OCI-LY3 (cell line): ENCODE measurements around the gene MYL9.

Experiments used
- H2AFZ ChIP-seq: fragments of 200-600, 300-600 bp; shearing (Covaris generic); 2 replicates; pipeline ENCODE4 v1.6.0; 2014; ENCODE audit warnings: antibody characterized with exemption, low read depth, low read length
- H3K27ac ChIP-seq: fragments of 200-600, 300-600 bp; sonication (generic); 2 replicates; pipeline ENCODE4 v1.5.1; 2014; ENCODE audit warnings: mild to moderate bottlenecking, low read length, moderate library complexity, mixed read lengths
- H3K27me3 ChIP-seq: fragments of 200-600, 300-600 bp; sonication (generic); 2 replicates; pipeline ENCODE4 v1.6.1; 2014; ENCODE audit warnings: low read depth, low read length, mixed read lengths
- H3K36me3 ChIP-seq: fragments of 200-600, 300-600 bp; sonication (generic); replicated peaks from 2 replicates; pipeline ENCODE3; 2014; ENCODE audit warnings: low read depth, low read length, mixed read lengths
- H3K4me1 ChIP-seq: fragments of 300-600, 200-600 bp; sonication (generic); 2 replicates; pipeline ENCODE4 v1.6.1; 2014; ENCODE audit warnings: low read length, mixed read lengths
- H3K4me2 ChIP-seq: fragments of 200-600, 300-600 bp; sonication (generic); 2 replicates; pipeline ENCODE4 v1.6.1; 2014; ENCODE audit warnings: low read length, mixed read lengths
- H3K4me3 ChIP-seq: fragments of 300-600, 200-600 bp; sonication (generic); 2 replicates; pipeline ENCODE4 v1.5.1; 2014; ENCODE audit warnings: antibody characterized with exemption, mild to moderate bottlenecking, low read length, moderate library complexity
- H3K79me2 ChIP-seq: fragments of 300-600, 200-600 bp; shearing (Covaris generic); 2 replicates; pipeline ENCODE4 v1.6.1; 2014; ENCODE audit warnings: mild to moderate bottlenecking, low read length, mixed read lengths
- H3K9ac ChIP-seq: fragments of 300-600, 200-600 bp; shearing (Covaris generic); 2 replicates; pipeline ENCODE4 v1.6.0; 2014; ENCODE audit warnings: mild to moderate bottlenecking, low read length, moderate library complexity
- H3K9me3 ChIP-seq: fragments of 200-600, 300-600 bp; shearing (Covaris generic); 2 replicates; pipeline ENCODE4 v1.6.1; 2014; ENCODE audit warnings: low read length, mixed read lengths; ENCODE audit not compliant: insufficient read depth
- H4K20me1 ChIP-seq: fragments of 200-600, 300-600 bp; sonication (generic); 2 replicates; pipeline ENCODE4 v1.6.1; 2016; ENCODE audit warnings: low read length, mixed read lengths; ENCODE audit not compliant: insufficient read depth
- EZH2phosphoT487 ChIP-seq: fragments of 200-600 bp; shearing (Covaris generic); IDR thresholded peaks from 2 replicates; pipeline ENCODE4 v1.6.1; 2018; ENCODE audit warnings: antibody characterized with exemption, mixed run types, low read depth
- TF ChIP-seq, protein P1 (sequence below): fragments of 200-600, 300-600 bp; sonication (generic); IDR thresholded peaks from 2 replicates; pipeline ENCODE4 v1.5.1; 2014; ENCODE audit warnings: antibody characterized with exemption, low read length, low read depth

MYL9 gene

DNA sequence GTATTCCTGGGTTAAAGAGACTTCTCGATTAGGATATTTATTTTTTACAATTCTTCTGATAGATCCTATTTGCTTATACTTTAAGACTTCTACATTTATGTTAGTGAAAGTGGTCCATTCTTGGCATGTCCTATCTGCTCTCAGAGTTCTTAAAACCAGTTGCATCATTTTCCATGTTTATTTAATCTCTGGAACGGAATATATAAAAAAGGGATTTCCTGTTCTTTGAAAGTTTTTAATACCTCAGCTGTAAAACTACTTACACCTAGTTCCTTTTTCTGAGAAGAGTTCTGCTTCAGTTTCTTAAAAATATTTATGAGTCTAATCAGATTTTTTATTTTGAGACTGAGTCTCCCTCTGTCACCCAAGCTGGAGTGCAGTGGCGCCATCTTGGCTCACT lies 18.0 kb upstream of the MYL9 start:
- no peaks in the 10 kb centered on the region for H3K9me3 ChIP-seq
- TF ChIP-seq, protein P1, sequence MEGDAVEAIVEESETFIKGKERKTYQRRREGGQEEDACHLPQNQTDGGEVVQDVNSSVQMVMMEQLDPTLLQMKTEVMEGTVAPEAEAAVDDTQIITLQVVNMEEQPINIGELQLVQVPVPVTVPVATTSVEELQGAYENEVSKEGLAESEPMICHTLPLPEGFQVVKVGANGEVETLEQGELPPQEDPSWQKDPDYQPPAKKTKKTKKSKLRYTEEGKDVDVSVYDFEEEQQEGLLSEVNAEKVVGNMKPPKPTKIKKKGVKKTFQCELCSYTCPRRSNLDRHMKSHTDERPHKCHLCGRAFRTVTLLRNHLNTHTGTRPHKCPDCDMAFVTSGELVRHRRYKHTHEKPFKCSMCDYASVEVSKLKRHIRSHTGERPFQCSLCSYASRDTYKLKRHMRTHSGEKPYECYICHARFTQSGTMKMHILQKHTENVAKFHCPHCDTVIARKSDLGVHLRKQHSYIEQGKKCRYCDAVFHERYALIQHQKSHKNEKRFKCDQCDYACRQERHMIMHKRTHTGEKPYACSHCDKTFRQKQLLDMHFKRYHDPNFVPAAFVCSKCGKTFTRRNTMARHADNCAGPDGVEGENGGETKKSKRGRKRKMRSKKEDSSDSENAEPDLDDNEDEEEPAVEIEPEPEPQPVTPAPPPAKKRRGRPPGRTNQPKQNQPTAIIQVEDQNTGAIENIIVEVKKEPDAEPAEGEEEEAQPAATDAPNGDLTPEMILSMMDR: no peak
- TF ChIP-seq EZH2phosphoT487: no peak
- no peak overlapping the region for H3K4me3 ChIP-seq
- peaks cover 9% of the 10 kb centered on the region for H3K36me3 ChIP-seq
- H3K4me1 ChIP-seq: no peaks in the 10 kb centered on the region; the same call in 1 of the 2 replicates
- H3K4me2 ChIP-seq: no peak overlapping the region
- H3K79me2 ChIP-seq: no peaks in the 10 kb centered on the region
- no peak overlapping the region for H3K27ac ChIP-seq
- no peak overlapping the region for H3K9ac ChIP-seq
- no peaks in the 10 kb centered on the region for H3K27me3 ChIP-seq
- no peak overlapping the region for H2AFZ ChIP-seq
- no peaks in the 10 kb centered on the region for H4K20me1 ChIP-seq

DNA sequence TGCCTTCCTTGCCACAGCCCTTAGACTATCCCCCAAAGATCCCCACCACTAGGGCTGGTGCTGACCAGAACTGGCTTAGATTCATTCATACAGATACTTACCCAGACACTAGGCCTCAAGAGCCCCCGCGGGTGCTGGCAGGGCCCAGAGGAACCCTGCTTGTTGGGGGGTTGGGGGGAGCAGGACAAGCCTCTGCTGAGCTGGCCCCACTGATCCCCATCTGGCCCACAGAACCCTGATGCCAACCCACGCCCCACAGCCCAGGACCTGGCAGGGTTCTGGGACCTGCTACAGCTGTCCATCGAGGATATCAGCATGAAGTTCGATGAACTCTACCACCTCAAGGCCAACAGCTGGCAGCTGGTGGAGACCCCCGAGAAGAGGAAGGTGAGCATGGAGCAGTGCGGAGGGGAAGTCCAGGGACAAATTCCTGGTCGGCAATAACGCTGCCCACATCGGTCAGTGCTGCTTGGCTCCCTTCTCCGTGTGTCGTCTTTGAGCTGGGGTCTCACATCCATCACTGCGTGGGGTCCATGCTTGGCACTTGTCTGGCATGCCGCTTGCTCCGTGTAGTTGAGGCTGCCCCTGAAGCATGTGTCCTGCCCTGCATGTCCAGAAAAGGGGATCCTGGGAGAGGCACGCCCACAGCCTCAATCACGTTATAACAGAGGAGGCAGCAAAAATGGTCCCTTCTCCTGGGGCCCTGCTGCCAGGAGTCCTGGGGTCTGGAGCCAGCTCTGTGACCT lies 15.5 kb upstream of the MYL9 start:
- Histone ChIP-seq H3K4me3 (no peak overlapping the region), H3K9me3 (no peaks in the 10 kb centered on the region), H3K27ac (no peak overlapping the region), H3K4me2 (no peak overlapping the region), H3K36me3 (peaks cover 12% of the 10 kb centered on the region), H3K9ac (no peak overlapping the region), H2AFZ (no peak overlapping the region), H4K20me1 (no peaks in the 10 kb centered on the region), H3K79me2 (no peaks in the 10 kb centered on the region), H3K4me1 (no peaks in the 10 kb centered on the region; the same call in 1 of the 2 replicates), H3K27me3 (no peaks in the 10 kb centered on the region)
- TF ChIP-seq, protein P1: no peak
- TF ChIP-seq EZH2phosphoT487: no peak

DNA sequence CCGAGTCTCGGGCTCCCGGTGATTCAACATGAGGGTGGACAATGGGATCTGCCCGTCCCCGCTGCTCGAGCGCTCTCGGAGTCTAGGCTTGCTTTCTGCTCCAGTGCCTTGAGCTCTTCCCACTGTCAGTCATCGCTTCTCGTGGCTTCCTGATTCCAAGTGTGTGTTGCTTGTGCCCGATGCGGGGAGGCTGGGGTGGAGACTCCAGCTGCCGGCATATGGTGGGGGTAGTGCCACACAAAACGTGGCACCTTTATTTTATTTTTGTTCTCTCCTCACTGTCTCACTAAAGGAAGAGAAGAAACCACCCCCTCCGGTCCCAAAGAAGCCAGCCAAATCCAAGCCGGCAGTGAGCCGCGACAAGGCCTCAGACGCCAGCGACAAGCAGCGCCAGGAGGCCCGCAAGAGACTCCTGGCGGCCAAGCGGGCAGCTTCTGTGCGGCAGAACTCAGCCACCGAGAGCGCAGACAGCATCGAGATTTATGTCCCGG lies 14.8 kb upstream of the MYL9 start:
- Histone ChIP-seq H3K79me2 (no peaks in the 10 kb centered on the region), H3K4me1 (no peaks in the 10 kb centered on the region; the same call in 1 of the 2 replicates), H3K27ac (no peak overlapping the region), H3K9me3 (no peaks in the 10 kb centered on the region), H3K36me3 (peaks cover 12% of the 10 kb centered on the region), H3K27me3 (no peaks in the 10 kb centered on the region), H3K4me2 (no peak overlapping the region), H2AFZ (no peak overlapping the region), H3K4me3 (no peak overlapping the region), H4K20me1 (no peaks in the 10 kb centered on the region), H3K9ac (no peak overlapping the region)
- TF ChIP-seq EZH2phosphoT487: no peak
- TF ChIP-seq, protein P1: no peak

DNA sequence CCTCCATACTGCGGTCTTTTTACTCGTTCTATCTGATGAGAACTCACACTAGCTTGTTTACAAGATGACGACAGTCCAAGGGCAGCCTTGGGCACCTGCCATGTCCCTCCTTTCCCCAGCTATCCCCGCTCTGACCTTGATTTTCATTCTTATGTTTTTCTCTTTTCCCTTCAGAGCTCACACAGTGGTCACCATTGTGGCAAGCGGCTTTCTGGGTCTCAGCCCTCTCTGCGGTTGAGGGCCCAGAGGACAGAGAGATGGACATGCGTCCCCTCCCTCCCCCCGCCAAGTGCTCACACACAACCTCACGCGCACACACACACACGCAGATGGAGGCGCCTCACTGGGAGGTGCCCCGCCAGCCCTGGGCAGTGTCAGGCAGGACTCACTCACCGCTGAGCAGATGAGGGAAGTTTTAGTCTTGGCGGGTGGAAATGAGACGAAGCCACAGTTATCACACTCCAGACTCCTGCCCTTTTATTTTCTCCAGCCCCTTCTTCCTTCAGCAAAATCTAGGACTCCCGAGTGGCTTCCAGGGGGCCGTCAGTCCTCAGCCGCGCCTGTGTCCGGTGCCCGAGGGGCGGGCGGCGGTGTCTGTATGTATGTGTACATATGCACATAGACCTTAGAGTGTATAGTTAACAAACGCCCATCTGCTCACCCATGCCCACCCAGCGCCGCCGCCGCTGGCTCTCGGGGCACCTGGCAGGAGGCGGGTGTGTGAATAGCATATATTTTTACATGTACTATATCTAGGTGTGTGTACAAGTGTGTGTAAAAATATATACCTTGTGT lies 13.8 kb upstream of the MYL9 start:
- Histone ChIP-seq H3K9me3 (no peaks in the 10 kb centered on the region), H3K4me3 (no peak overlapping the region), H3K36me3 (peaks cover 12% of the 10 kb centered on the region), H3K79me2 (no peaks in the 10 kb centered on the region), H3K27me3 (no peaks in the 10 kb centered on the region), H3K9ac (no peak overlapping the region), H4K20me1 (no peaks in the 10 kb centered on the region), H3K4me1 (no peaks in the 10 kb centered on the region; the same call in 1 of the 2 replicates), H3K27ac (no peak overlapping the region), H3K4me2 (no peak overlapping the region), H2AFZ (no peak overlapping the region)
- TF ChIP-seq EZH2phosphoT487: no peak
- TF ChIP-seq, protein P1: no peak
